MM.1S (cell line): ENCODE results near the gene ANP32A.

Source experiments
- DNase-seq: peaks from one replicate; pipeline ENCODE4 v3.0.0-alpha.2; 2015
- H2AFZ ChIP-seq: fragments of 300-600 bp; sonication (generic); 2 replicates; pipeline ENCODE4 v1.6.0; 2016; ENCODE audit warnings: antibody characterized with exemption, low read length
- H3F3A ChIP-seq: fragments of 300-600 bp; sonication (generic); 2 replicates; pipeline ENCODE4 v1.6.1; 2016; ENCODE audit warnings: mild to moderate bottlenecking, antibody characterized with exemption, low read length, moderate library complexity, mixed read lengths; ENCODE audit not compliant: insufficient read depth
- H3K27ac ChIP-seq: fragments of 300-600 bp; sonication (generic); 2 replicates; pipeline ENCODE4 v1.5.1; 2016; ENCODE audit warnings: mild to moderate bottlenecking, low read length
- H3K27me3 ChIP-seq: fragments of 300-600 bp; sonication (generic); replicated peaks from 2 replicates; pipeline ENCODE4 v1.6.0; 2016; ENCODE audit warnings: low read length; ENCODE audit not compliant: insufficient read depth
- H3K36me3 ChIP-seq: fragments of 300-600 bp; sonication (generic); replicated peaks from 2 replicates; pipeline ENCODE4 v1.6.1; 2016; ENCODE audit warnings: mild to moderate bottlenecking, low read length, mixed read lengths; ENCODE audit not compliant: insufficient read depth
- H3K4me1 ChIP-seq: fragments of 300-600 bp; sonication (generic); 2 replicates; pipeline ENCODE4 v1.6.1; 2016; ENCODE audit warnings: low read length, mixed read lengths
- H3K4me2 ChIP-seq: fragments of 300-600 bp; sonication (generic); 2 replicates; pipeline ENCODE4 v1.6.0; 2016; ENCODE audit warnings: low read depth, low read length
- H3K4me3 ChIP-seq: fragments of 300-600 bp; sonication (generic); 2 replicates; pipeline ENCODE4 v1.5.1; 2016; ENCODE audit warnings: low read length, mixed read lengths
- H3K79me2 ChIP-seq: fragments of 300-600 bp; sonication (generic); 2 replicates; pipeline ENCODE4 v1.6.1; 2016; ENCODE audit warnings: mixed run types, low read length, mixed read lengths
- H3K9ac ChIP-seq: fragments of 300-600 bp; sonication (generic); 2 replicates; pipeline ENCODE4 v1.6.1; 2016; ENCODE audit warnings: low read length, mixed read lengths
- H3K9me2 ChIP-seq: fragments of 300-600 bp; sonication (generic); replicated peaks from 2 replicates; pipeline ENCODE4 v1.6.1; 2016; ENCODE audit warnings: mild to moderate bottlenecking, low read length, mixed read lengths; ENCODE audit not compliant: insufficient read depth
- H3K9me3 ChIP-seq: fragments of 300-600 bp; sonication (generic); replicated peaks from 2 replicates; pipeline ENCODE4 v1.6.1; 2016; ENCODE audit warnings: mild to moderate bottlenecking, low read length, mixed read lengths; ENCODE audit not compliant: insufficient read depth
- H4K20me1 ChIP-seq: fragments of 300-600 bp; sonication (generic); 2 replicates; pipeline ENCODE4 v1.6.1; 2016; ENCODE audit warnings: mild to moderate bottlenecking, low read length, moderate library complexity, mixed read lengths; ENCODE audit not compliant: insufficient read depth
- CTCF ChIP-seq: fragments of 300-600 bp; sonication (generic); IDR thresholded peaks from 2 replicates; pipeline ENCODE4 v1.5.1; 2016; ENCODE audit warnings: antibody characterized with exemption, low read length, mixed read lengths
- EZH2 ChIP-seq: fragments of 300-600 bp; sonication (generic); optimal IDR thresholded peaks from 2 replicates; pipeline ENCODE3; 2017; ENCODE audit warnings: low read depth, mild to moderate bottlenecking, antibody characterized with exemption, low read length, mixed read lengths
- EZH2phosphoT487 ChIP-seq: fragments of 300-600 bp; sonication (generic); IDR thresholded peaks from 2 replicates; pipeline ENCODE4 v1.6.1; 2018; ENCODE audit warnings: antibody characterized with exemption, low read length

The ANP32A gene

GRCh38 chr15:68800875-68801274 lies 19.8 kb downstream of the ANP32A start:
- Histone ChIP-seq H3K79me2 (peaks cover 99% of the 10 kb centered on the region), H4K20me1 (peaks cover 56% of the 10 kb centered on the region), H3K4me3 (no peak overlapping the region), H3K9ac (no peak overlapping the region), H3K27ac (no peak overlapping the region), H3K9me2 (no peaks in the 10 kb centered on the region), H3K4me2 (no peak overlapping the region), H2AFZ (no peak overlapping the region), H3K4me1 (0 out of 2 replicates have a peak, but pooled peaks cover 18% of the 10 kb centered on the region), H3K36me3 (peaks cover 5% of the 10 kb centered on the region; the same call in 1 of the 2 replicates), H3K27me3 (no peaks in the 10 kb centered on the region), H3K9me3 (no peaks in the 10 kb centered on the region), H3F3A (peaks cover 5% of the 10 kb centered on the region; the same call in 1 of the 2 replicates)
- no peak for TF ChIP-seq EZH2phosphoT487
- TF ChIP-seq EZH2, result no peak
- TF ChIP-seq CTCF, result no peak
- DNase-seq, result no peak

GRCh38 chr15:68798346-68799094 lies 22.2 kb downstream of the ANP32A start:
- Histone ChIP-seq H3K9me3 (no peaks in the 10 kb centered on the region), H3K27me3 (no peaks in the 10 kb centered on the region), H3K9ac (no peak overlapping the region), H3K4me2 (no peak overlapping the region), H3K79me2 (peaks cover 99% of the 10 kb centered on the region), H4K20me1 (peaks cover 48% of the 10 kb centered on the region), H3K36me3 (peaks cover 5% of the 10 kb centered on the region; the same call in 1 of the 2 replicates), H3K9me2 (no peaks in the 10 kb centered on the region), H3K4me3 (no peak overlapping the region), H2AFZ (no peak overlapping the region), H3K4me1 (peaks cover 39% of the 10 kb centered on the region), H3F3A (peaks cover 13% of the 10 kb centered on the region), H3K27ac (no peak overlapping the region)
- no peak for TF ChIP-seq CTCF
- no peak for TF ChIP-seq EZH2phosphoT487
- TF ChIP-seq EZH2, result no peak
- no peak for DNase-seq

- Histone ChIP-seq H3K9me3 (no peaks in the 10 kb centered on the region), H3K79me2 (peaks cover 99% of the 10 kb centered on the region), H4K20me1 (peaks cover 44% of the 10 kb centered on the region), H3K4me3 (no peak overlapping the region), H3K36me3 (peaks cover 5% of the 10 kb centered on the region; the same call in 1 of the 2 replicates), H3K27me3 (no peaks in the 10 kb centered on the region), H3K27ac (peak overlapping the region; percentile 9; the same call in 1 of the 2 replicates), H3K4me2 (no peak overlapping the region), H3F3A (peaks cover 17% of the 10 kb centered on the region), H3K4me1 (peaks cover 46% of the 10 kb centered on the region), H3K9me2 (no peaks in the 10 kb centered on the region), H3K9ac (no peak overlapping the region), H2AFZ (no peak overlapping the region)
- DNase-seq, result no peak
- TF ChIP-seq EZH2phosphoT487 (no peak), EZH2 (no peak), CTCF (no peak)
These were observed 22.9 kb downstream of the ANP32A start for GRCh38 chr15:68797599-68798345.
